Tibial nerve (tissue), 4 donors: ENCODE data around the gene TOMM40.
"Not testable (repeated sequence)": the region's sequence is repeated elsewhere in the genome, so short reads cannot be mapped to it uniquely, and the experiment has no call there.

ENCODE experiments used
- EP300 ChIP-seq, 2 donors: sonication (generic); formaldehyde crosslinking; IDR thresholded peaks; one replicate each; pipeline ENCODE4 v1.6.1; 2017; ENCODE audit warnings: antibody characterized with exemption in 2 of 2, mild to moderate bottlenecking in 1 of 2
- POLR2A ChIP-seq, 2 donors: fragments of 450-650 bp; IDR thresholded peaks; one replicate each; pipeline ENCODE4 v1.6.1; 2017; ENCODE audit warnings: antibody characterized with exemption in 2 of 2, mild to moderate bottlenecking in 2 of 2, moderate library complexity in 2 of 2
- TF ChIP-seq, protein P1 (sequence below), 5 experiments: fragments of 200-600 bp in 3 of 5; fragments of 450-650 bp in 2 of 5; sonication (generic) in 3 of 5; IDR thresholded peaks; one replicate each; pipeline ENCODE4 v1.5.1; 2016 to 2019; ENCODE audit warnings: antibody characterized with exemption in 5 of 5, mild to moderate bottlenecking in 3 of 5, moderate library complexity in 2 of 5

DNA sequence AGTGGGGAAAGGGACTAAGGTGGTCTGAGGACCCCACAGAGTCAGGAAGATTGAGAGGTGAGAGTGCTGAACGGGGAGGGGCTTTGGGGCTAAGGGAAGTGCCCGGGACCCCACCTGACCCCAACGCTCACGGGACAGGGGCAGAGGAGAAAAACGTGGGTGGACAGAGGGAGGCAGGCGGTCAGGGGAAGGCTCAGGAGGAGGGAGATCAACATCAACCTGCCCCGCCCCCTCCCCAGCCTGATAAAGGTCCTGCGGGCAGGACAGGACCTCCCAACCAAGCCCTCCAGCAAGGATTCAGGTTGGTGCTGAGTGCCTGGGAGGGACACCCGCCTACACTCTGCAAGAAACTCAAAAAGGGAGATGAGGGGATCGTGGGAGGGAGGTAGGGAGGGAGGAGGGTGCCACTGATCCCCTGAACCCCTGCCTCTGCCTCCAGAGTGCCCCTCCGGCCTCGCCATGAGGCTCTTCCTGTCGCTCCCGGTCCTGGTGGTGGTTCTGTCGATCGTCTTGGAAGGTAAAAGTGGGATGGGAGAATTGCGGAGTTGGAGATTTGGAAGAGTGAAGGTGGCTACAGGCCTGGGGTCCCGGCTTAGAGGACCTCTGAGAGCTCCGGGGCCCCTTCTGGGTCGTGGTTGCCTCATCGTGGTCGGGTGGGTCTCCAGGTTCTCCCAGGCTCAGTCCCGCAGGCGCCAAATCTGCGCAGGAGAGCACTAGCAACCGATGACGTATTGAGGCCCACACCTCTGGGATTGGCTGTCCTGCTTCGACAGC is 23.6 kb downstream of the TOMM40 start, which contains the start of gene APOC1:
- TF ChIP-seq, protein P1, sequence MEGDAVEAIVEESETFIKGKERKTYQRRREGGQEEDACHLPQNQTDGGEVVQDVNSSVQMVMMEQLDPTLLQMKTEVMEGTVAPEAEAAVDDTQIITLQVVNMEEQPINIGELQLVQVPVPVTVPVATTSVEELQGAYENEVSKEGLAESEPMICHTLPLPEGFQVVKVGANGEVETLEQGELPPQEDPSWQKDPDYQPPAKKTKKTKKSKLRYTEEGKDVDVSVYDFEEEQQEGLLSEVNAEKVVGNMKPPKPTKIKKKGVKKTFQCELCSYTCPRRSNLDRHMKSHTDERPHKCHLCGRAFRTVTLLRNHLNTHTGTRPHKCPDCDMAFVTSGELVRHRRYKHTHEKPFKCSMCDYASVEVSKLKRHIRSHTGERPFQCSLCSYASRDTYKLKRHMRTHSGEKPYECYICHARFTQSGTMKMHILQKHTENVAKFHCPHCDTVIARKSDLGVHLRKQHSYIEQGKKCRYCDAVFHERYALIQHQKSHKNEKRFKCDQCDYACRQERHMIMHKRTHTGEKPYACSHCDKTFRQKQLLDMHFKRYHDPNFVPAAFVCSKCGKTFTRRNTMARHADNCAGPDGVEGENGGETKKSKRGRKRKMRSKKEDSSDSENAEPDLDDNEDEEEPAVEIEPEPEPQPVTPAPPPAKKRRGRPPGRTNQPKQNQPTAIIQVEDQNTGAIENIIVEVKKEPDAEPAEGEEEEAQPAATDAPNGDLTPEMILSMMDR (IDR thresholded peaks at IDR 0.05), result not testable (repeated sequence)
- not testable (repeated sequence) for TF ChIP-seq POLR2A, EP300 (IDR thresholded peaks at IDR 0.05)
